GM18909 (cell line): ENCODE measurements around the gene CD99L2.

ENCODE experiments used
- ATAC-seq: cut with Tn5 transposase; IDR thresholded peaks from one replicate; pipeline ENCODE4 v1.9.1; 2021; ENCODE audit warnings: mild to moderate bottlenecking; ENCODE audit not compliant: unreplicated experiment, poor library complexity

The CD99L2 gene

DNA sequence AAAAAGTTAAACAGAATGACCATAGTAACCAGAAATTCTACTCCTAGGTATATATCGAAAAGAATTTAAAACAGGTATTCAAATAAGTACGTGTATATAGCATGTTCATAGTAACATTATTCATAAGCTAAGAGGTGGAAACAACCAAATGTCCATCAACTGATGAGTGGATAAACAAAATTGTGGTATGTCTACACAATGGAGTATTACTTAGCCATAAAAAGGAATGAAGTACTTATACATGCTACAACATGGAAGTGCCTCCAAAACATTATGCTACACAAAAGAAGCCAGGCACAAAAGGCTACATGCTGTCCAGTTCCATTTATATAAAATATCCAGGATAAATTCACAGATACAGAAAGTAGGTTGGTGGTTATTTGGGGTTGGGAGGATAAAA is 76.5 kb downstream of the CD99L2 start:
- no peak for ATAC-seq

DNA sequence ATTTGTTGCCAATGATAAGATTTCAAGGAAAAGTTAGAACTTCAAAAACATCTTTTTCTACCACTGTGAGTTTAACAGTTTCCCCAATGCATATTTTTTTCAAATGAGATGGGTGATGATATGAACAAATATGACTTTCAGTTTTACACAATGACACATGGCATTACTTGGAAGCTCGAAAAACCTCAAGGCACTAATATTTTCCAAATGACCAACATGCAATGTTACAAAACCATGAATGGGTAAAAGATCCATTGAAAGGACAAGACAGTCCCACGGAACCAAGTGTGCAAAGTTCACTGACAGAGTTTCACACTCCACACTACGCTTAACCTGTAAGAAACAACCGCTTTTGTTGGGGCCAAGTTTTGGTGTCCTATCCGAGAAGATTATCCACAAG is 84.5 kb downstream of the CD99L2 start:
- ATAC-seq, result no peak

DNA sequence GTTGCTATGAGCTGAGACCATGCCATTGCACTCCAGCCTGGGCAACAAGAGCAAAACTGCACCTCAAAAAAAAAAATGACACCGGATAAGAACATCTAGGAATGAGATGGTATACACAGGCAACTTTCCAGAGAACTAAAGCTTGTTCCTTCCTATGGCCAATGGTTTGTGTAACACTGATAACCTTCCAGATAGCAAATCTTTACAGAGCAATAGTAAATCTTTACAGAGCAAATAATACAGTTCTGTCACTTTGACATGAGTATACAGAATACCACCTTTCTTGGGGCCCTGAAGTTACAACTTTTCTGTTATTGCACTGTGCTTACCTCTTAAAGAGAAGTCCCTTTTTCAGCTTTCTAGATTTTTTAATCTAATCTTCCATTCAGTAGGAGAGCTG is 91.6 kb downstream of the CD99L2 start:
- ATAC-seq, result no peak

DNA sequence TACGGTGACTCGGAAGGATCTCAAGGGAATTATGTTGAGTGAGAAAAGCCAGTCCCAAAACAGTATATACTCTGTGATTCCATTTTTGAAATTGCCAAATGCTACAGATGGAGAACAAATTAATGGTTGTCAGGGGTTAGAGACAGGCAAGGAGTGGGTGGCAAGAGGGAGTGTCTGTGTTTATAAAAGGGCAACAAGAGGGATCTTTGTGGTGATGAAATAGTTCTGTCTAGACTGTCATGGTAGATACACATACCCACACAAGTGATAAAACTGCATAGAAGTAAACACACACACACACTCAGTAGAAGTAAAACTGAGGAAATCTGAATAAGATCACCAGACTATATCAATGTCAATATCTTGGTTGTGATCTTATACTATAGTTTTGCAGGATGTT is 92.7 kb downstream of the CD99L2 start:
- no peak for ATAC-seq

DNA sequence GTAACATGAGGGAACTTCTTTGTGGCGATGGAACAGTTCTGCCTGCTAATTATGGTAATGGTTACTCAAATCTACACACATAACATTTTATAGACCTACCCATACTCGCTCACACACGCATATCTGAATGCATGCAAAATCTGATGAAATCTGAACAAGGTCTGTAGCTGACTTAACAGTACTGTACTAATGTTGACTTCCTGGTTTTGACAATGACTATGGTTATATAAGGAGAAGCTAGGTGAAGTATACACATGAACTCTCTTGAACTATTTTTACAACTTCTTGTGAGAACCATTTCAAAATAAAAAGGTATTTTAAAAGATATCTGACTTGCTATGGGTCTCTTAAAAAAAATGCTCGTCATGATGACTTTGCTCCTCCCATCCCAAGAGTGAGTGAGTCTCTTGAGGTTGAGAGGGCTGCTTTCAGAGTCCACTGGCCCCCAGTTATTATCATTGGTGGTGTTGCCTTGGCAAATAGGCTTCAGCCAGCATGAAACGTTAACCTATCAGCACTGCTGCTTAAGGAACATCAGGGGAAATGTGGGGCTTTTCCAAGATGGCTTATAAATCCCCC is 105.4 kb downstream of the CD99L2 start:
- ATAC-seq, result no peak

DNA sequence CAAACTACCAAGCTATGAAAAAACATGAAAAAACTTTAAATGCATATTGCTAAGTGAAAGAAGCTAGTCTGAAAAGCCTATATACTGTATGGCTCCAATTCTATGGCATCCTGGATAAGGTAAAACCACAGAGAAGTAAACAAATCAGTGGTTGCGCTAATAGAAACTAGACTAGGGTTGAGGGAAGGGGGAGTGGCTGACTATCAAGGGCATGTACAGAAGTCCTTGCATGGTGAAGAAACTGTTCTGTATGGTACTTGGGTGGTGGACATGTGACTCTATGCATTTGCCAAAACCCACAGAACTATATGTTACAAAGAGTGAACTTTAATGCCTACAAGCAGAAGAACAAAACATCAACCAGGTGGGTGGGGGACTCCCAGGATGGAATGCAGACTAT is 108.4 kb downstream of the CD99L2 start:
- ATAC-seq, result no peak

DNA sequence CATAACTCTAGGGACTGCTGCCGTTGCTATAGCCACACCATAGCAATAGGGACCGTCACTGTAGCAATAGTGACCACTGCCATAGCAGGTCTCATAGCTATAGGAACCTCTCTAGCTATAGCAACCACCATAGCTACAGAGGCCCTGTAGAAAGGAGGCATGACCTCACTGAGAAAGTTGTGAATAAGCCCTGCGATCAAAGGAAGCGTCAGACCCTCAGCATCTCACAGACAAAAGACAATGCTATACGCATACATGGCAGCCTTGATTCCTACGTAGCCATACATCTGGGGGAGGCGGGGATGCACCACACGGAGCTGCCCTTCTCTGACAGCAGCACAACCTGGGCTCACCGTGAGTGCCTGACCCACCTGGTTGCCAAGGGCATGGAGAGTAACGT is 116.8 kb downstream of the CD99L2 start:
- ATAC-seq, result no peak

DNA sequence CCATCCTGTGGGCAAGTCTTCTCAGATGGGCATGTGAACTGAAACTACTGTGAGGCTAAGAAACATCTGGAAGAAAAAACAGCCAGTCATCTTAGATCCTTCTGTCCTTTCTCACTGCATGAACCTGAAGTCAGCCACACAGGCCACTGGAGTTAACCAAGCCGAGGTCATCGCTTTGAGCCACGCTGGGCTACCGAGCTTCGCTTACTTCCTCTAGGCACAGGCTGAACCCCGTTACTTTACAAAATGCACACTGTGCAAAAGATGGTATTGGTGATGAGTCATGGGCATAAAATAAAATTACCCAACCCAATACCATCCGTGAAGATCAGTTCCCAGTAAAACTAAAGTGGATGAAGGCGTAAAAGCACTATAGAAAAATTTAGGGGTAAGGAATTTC is 119.1 kb downstream of the CD99L2 start:
- no peak for ATAC-seq

DNA sequence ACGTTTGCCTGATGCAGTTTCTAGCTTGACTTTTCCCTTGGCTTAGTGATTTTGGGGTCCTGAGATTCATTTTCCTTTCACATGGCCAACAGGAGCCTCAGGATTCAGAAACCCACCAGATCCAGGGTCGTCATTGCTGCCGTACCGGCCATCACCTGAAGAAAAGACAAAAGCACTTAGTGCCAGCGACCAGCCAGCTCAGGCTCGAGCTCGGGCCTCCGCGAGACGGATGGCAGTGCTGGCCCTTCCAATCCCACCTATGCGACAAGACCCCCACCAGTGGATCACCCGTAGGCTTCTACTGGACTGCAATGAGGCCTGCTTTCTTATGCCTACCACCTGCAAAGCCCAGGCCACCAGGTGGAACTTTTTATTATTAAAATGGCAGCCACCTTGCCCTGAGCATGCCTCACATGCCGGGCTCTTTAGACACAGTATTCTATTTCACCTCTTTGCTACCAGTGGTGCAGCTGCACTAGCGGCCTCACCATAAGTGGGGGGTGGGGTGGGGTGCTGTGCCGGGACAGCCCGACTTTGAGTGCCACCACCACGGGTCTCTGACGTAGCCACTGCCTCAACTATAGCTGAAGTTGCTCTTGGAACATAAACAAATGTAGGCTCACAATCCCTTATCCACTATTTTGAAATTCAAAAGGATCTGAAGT is 121.0 kb downstream of the CD99L2 start:
- no peak for ATAC-seq

DNA sequence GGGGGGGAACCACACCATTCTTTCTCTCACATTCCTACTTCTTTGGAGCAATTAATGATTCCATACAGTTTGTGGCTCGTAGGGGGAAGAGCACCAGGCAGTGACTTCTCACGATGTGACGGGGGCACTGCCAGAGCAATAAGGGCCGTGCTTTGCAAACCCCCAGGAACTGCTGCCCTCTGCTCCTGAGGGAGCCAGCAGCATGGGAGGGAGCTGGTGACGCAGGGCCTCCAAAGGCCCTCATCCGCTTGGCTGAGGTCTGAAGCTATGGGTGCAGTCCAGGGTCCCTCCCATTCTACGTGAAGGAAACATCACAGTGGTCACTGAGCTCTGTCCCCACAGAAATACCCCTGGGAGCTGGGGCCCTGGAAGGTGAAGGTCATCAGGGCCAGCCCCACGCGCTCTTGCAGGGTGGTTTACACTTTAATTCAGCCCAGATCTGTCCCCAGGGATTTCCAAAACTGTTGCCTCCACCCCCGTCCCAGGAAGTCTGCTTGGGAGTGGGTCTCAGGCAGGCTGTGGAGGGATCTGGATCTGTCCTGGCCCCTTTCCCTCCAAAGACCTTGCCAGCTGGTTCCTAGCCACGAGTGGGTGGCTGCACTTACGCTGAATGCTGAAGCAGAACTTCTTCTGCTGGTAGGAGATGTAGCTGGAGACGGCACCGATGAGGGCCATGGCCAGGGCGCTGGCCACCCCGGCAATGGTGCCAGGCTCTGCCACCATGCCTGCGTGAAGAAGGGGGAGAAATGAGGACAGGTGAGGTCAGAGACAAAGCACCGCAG is 122.7 kb downstream of the CD99L2 start:
- ATAC-seq, result no peak

DNA sequence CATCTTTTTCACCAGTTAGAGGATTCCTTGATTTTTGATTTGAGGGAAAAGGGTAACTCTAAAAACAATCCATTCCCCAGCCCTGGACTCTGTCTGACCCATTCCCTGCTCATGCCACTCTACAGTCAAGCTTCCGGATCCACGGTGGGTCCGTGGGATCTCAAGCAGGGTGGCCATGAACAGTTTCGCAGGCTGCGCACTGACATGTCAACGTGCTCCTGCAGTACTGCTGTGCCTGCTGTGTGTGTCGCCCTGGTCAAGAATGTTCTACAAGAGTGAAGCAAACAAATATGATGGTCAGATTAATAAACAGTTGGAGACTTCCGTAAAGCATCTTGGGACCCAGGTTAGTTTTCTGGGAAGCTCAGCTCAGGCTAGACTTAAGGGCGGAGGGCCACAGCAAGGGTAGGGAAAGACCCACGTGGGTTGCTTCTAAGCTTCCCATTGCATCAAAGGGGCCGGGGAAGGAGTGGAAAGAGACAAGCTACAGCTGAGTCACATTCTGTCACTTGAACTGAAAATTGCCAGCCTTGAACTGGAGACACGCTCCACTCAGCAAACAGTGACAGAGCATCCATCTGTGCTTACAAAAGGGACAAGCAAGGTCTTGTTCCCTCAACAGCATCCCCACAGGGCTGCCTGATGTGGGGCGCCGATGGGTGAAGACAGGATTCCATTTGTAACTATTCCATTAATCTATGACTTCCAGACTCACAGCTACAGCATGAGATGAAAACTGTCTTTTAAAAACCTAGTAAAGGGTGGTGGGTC is 123.5 kb downstream of the CD99L2 start:
- ATAC-seq, result no peak

DNA sequence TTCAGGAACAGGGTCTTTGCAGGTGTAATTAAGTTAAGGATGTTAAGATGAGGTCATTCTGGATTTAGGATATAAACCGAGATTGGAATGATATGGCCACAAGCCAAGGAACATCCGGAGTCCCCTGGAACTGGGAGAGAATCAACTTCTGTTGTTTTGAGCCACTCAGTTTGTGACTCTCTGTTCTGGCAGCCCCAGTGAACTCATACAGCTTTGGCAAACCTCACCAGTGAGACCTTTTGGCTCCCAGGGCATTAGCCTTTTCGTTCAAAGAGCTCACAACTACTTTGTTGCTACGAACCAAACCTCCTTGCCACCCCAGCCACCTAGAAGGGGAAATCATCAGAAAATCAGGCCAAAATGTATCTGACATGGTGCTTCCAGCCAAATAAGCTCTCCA is 124.8 kb downstream of the CD99L2 start:
- no peak for ATAC-seq

DNA sequence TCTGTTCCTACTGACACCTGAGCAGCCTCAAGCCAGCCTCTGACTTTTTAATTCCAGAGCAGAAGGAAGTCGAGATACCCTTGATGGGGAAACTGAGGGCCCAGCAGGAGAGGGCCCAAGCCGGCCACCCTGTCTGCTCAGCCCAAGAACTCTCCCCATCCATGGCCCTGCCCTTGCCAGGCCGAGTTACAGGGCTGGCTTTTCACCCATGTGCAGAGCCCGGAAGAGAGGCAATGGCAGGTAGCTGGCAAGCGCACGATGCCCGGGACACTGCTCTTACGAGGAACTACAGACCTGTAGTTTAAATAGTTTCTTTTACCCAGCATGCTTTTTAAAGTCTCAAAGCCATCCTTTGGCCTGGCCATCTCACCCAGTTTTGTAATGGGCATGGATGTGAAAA is 125.4 kb downstream of the CD99L2 start:
- ATAC-seq, result no peak

DNA sequence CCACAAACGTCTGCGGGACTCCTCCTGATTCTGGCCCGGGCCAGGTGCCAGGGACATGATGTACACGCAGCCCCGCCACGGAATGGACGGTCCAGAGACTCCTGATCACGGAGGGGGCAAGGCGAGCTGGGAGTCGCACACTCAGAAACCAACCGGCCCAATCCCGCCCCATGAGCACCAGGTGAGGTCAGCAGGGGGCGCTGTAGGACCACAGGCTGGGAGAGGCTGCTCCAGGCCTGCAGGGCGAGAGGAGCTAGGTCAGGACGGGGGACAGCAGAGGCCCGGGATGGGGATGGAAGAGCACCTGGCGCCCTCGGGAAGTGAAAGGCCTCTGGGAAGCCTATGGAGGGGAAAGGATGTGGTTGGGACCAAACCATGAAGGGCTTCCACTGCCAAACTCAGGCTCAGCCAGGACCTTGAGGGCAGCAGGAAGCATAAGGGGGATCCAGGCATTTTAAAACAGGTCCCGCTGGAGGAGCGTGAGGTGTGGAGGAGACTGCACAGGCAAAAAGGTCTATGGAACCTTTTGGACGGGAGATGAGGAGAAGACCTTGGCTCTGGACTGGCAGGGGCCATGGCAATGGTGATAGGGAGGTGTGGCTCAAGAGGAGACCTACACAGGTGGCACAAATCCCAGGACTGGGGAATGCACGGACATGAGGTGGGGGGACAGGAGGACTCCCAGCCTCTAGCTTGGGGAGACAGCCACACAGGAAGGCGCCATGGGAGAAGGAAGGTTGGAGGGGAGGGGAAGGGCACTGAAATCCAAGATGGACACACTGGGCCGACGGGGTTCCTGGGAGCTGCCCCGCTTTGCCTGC is 126.1 kb downstream of the CD99L2 start:
- ATAC-seq, result peak; percentile 81

DNA sequence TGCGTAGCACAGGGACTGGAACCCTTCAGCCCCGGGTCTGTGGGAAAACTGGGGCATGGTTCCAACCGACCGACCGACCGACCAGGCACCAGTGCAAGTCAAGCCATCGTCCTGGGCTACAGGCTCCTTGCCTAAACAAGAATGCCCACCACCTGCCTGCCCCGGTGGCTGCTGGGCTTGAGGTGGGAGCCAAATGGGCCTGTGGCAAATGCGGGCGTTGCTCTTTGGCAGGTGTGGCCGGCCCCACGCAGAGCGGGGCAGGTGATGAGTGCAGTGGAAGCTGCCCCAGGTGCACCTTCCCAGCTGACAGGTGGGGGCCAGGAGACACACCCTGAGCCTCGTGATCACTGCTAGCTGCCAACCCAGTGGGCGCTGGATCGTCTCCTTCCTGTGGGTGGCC is 127.4 kb downstream of the CD99L2 start:
- ATAC-seq, result no peak

DNA sequence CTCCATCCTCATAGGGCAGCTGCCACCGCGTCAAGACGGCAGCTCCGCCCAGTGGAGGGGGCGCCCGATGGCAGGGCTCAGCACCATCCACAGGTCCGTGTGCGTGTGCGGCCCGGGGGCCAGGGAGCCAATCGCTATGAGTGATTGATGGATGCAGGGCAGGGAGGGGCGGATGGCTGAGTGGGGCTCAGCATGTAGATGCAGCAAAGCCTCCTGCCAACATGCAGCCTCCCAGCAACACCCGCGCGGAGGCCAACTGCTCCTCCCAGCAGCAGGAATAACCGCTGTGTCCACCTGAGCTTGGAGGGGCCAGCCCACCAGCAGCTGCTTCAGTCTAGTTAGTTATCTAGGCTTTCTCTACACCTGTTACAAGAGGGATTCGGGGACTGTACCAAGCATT is 127.8 kb downstream of the CD99L2 start:
- no peak for ATAC-seq

DNA sequence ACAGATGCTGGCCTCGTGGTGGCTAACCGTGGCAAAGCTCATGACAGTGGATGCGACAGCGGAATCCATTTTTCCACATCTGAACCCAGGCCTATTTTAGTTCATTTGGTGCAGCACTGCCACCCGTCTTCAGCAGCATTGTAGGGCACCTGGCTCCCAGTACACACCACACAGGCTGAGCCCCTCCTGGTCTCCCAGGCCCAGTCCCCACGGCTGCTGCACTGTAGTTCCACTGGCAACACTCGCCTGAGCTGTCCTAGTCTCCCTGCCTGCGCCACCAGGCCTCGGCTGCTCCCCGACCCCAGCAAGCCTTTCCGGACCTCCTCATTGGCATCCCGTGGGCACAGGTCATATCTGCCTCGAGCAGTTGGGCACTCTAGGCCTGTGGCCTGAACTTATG is 129.1 kb downstream of the CD99L2 start:
- ATAC-seq, result no peak

DNA sequence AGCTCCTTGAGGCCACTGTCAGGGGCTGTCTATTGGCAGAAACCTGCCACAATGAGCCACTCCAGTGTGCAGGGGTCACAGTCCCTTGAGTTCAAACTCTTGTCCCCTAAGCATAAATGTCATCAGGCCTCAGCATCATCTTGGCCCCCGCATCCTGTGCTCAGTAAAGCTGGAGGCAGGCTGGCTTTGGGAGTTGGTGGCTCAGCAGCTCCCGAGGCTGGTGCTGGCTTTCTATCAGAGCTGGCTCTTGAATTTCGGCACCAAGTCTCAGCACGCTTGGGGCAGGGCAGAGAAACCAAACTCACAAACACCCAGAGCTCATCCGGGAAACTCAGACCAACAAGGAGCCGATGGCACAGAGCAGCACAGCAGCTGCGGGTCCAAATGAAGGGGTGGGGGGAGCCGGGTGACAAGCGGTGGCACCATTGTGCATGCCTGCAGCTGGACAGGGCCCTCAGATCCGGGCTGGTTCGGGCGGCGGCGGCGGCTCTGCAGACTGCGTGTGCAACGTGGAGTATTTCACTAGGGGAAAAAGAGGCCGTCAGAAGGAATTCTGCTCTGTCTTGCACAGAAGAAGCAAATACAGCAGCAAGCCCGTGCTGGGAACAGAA is 129.8 kb downstream of the CD99L2 start:
- no peak for ATAC-seq

DNA sequence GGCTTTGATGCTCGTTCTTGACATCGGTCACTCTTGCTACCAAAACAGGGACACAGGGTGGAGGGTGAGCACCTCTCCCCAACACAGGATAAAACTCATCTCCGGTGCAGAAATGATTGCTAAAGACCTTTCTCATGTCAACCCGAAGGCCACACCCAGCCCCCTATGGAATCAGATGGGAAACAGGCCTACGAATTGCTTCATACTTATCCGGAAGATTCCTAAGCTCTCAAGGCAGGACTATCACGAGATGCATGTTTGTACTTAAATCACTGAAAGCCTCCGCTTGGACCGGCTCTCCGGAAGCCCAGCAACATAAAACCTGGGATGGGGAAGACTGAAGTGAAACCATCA is 130.4 kb downstream of the CD99L2 start:
- ATAC-seq, result no peak
